ENCODE data around the gene NIM1K.
"Not testable (repeated sequence)": the region's sequence is repeated elsewhere in the genome, so short reads cannot be mapped to it uniquely, and the experiment has no call there.

The NIM1K gene

DNA sequence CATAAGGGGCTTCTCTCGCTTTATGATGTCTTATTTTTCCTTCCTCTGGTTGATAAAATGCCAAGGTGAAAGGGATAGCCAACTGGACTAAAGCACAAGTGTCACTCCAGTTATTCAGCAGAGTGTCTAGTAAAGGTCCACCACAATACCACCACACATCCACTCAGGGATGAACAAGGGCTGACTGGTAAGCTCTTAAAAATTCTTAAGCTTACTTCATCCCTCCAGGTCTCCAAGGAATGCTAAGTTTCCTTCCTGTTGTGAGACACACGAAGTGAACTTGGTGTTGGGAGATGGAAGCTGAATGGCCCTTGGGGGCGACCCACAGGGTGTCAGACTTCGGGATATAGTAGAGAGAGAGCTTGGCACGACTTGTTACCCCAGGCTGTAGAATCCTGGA is 124.4 kb downstream of the NIM1K start:
- no peak for DNase-seq

DNA sequence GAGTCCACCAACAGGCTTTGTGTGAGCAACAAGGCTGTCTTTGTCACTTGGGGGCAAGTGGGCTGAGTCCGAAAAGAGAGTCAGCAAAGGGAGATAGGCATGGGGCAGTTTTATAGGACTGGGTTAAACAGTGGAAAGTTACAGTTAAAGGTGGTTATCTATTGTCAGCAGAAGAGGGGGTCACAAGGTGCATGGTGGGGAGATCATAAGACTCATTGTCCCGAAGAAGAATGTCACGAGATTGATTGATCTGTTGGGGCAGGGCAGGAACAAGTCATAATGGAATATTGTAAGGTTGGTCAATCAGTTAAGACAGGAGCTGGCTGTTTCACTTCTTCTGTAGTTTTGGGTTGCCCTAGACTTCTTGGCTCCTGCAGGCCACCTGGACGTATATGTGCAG is 128.8 kb downstream of the NIM1K start:
- DNase-seq: no peak

DNA sequence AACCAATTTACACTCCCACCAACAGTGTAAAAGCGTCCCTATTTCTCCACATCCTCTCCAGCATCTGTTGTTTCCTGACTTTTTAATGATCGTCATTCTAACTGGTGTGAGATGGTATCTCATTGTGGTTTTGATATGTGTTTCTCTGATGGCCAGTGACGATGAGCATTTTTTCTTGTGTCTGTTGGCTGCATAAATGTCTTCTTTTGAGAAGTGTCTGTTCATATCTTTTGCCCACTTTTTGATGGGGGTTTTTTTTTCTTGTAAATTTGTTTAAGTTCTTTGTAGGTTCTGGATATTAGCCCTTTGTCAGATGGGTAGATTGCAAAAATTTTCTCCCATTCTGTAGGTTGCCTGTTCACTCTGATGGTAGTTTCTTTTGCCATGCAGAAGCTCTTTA is 131.5 kb downstream of the NIM1K start:
- DNase-seq: not testable (repeated sequence)

DNA sequence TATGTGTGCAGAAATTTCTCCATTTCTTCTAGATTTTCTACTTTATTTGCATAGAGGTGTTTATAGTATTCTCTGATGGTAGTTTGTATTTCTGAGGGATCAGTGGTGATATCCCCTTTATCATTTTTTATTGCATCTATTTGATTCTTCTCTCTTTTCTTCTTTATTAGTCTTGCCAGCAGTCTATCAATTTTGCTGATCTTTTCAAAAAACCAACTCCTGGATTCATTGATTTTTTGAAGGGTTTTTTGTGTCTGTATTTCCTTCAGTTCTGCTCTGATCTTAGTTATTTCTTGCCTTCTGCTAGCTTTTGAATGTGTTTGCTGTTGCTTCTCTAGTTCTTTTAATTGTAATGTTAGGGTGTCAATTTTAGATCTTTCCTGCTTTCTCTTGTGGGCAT is 133.6 kb downstream of the NIM1K start:
- not testable (repeated sequence) for DNase-seq
